ENCODE measurements around the gene ZNF155.

- TF ChIP-seq POLR2AphosphoS5 (IDR thresholded peaks at IDR 0.05; ENCODE audit: low read depth, low read length) (no peak), POLR2A (IDR thresholded peaks at IDR 0.05; ENCODE audit: low read depth, low read length) (no peak)
Measured at GRCh38 chr19:43984687-43985000, 656 bp downstream of the ZNF155 start.

All from GM12892 (cell line).